ENCODE results near the gene ATP11B.

Gene ATP11B

GRCh38 chr3:182792901-182793662, at the start of gene ATP11B:
TSS of gene ATP11B (plus strand) at chr3:182793504. CDS start at chr3:182793760, 256 bp downstream.
- DNase-seq, result peak; percentile 82 to 93 (median 83)

- no peak for DNase-seq
Measured at GRCh38 chr3:182746959-182747358, 46.3 kb upstream of the ATP11B start.

- DNase-seq, result no peak
Measured at GRCh38 chr3:182755308-182755707, 38.0 kb upstream of the ATP11B start.

GRCh38 chr3:182755712-182756111, 37.6 kb upstream of the ATP11B start:
- DNase-seq, result no peak

GRCh38 chr3:182760576-182761164, 32.6 kb upstream of the ATP11B start:
- no peak for DNase-seq

- no peak for DNase-seq
Measured at GRCh38 chr3:182763896-182764295, 29.4 kb upstream of the ATP11B start.

GRCh38 chr3:182765287-182765686, 28.0 kb upstream of the ATP11B start:
- no peak for DNase-seq

- DNase-seq, result no peak
Measured at GRCh38 chr3:182766099-182766498, 27.2 kb upstream of the ATP11B start.

GRCh38 chr3:182768413-182768812, 24.9 kb upstream of the ATP11B start:
- DNase-seq, result no peak

- no peak for DNase-seq
Measured at GRCh38 chr3:182769673-182770072, 23.6 kb upstream of the ATP11B start.

- no peak for DNase-seq
Measured at GRCh38 chr3:182782149-182782548, 11.2 kb upstream of the ATP11B start.

- no peak for DNase-seq
Measured at GRCh38 chr3:182783106-182783505, 10.2 kb upstream of the ATP11B start.

- DNase-seq, result no peak
Measured at GRCh38 chr3:182784542-182784941, 8.8 kb upstream of the ATP11B start.

GRCh38 chr3:182785142-182785541, 8.2 kb upstream of the ATP11B start:
- DNase-seq, result peak in 1 of 3 donors; percentile 33

- no peak for DNase-seq
Measured at GRCh38 chr3:182785756-182786155, 7.5 kb upstream of the ATP11B start.

- DNase-seq, result no peak
Measured at GRCh38 chr3:182786564-182787196, 6.6 kb upstream of the ATP11B start.

GRCh38 chr3:182787302-182788036, 5.8 kb upstream of the ATP11B start:
- no peak for DNase-seq

GRCh38 chr3:182789371-182789770, 3.9 kb upstream of the ATP11B start:
- DNase-seq, result peak; percentile 27 to 64 (median 52)

GRCh38 chr3:182790612-182791011, 2.7 kb upstream of the ATP11B start:
- DNase-seq, result no peak

GRCh38 chr3:182793663-182794454, 555 bp downstream of the ATP11B start:
- DNase-seq, result peak; percentile 69 to 88 (median 79)

- peak; percentile 7 to 54 (median 51) for DNase-seq
Measured at GRCh38 chr3:182794455-182795388, 1.4 kb downstream of the ATP11B start.
